NCI-H1105 treated with DMSO at 0.1 percent for 48 hours (cell line): ENCODE measurements around the gene MAL.

Source experiments
- DNase-seq: peaks from one replicate; lab custom pipeline; 2025; lab: John Stamatoyannopoulos, UW

Gene MAL

GRCh38 chr2:95061601-95062183, 36.2 kb downstream of the MAL start:
- DNase-seq: no peak

- peak; percentile 3 for DNase-seq
These were observed 37.0 kb downstream of the MAL start for GRCh38 chr2:95062242-95063085.

- DNase-seq: no peak
These were observed 37.8 kb downstream of the MAL start for GRCh38 chr2:95063086-95063958.

- no peak for DNase-seq
These were observed 42.7 kb downstream of the MAL start for GRCh38 chr2:95068256-95068655.

GRCh38 chr2:95069465-95069864, 44.0 kb downstream of the MAL start:
- no peak for DNase-seq

GRCh38 chr2:95071856-95072255, 46.3 kb downstream of the MAL start:
- no peak for DNase-seq

- no peak for DNase-seq
These were observed 46.9 kb downstream of the MAL start for GRCh38 chr2:95072424-95072823.

GRCh38 chr2:95073856-95074662, 48.6 kb downstream of the MAL start:
- DNase-seq: no peak

GRCh38 chr2:95074663-95075439, 49.3 kb downstream of the MAL start:
- no peak for DNase-seq

- DNase-seq: no peak
These were observed 50.1 kb downstream of the MAL start for GRCh38 chr2:95075440-95076132.

- peak; percentile 65 for DNase-seq
These were observed 51.4 kb downstream of the MAL start for GRCh38 chr2:95076705-95077529.

- no peak for DNase-seq
These were observed 52.0 kb downstream of the MAL start for GRCh38 chr2:95077530-95077825.

- DNase-seq: no peak
These were observed 52.5 kb downstream of the MAL start for GRCh38 chr2:95077861-95078603.

- no peak for DNase-seq
These were observed 53.7 kb downstream of the MAL start for GRCh38 chr2:95079199-95079683.

- DNase-seq: no peak
These were observed 57.0 kb downstream of the MAL start for GRCh38 chr2:95082477-95082876.

- no peak for DNase-seq
These were observed 60.5 kb downstream of the MAL start for GRCh38 chr2:95086017-95086416.

GRCh38 chr2:95087379-95087778, 61.9 kb downstream of the MAL start:
- no peak for DNase-seq

GRCh38 chr2:95091885-95092555, 66.5 kb downstream of the MAL start:
- no peak for DNase-seq
